B cell (primary cell): ENCODE measurements around the gene ADI1.

ENCODE experiments used
- CTCF ChIP-seq: fragments of 200-600 bp; IDR thresholded peaks from one replicate; pipeline ENCODE4 v1.8.0; 2022; ENCODE audit warnings: antibody characterized with exemption, mild to moderate bottlenecking
- EZH2 ChIP-seq: IDR thresholded peaks from 2 replicates; pipeline ENCODE4 v1.6.1; 2012; ENCODE audit warnings: borderline replicate concordance, low read depth, mild to moderate bottlenecking, moderate library complexity, low read length; ENCODE audit not compliant: insufficient read depth, poor library complexity, severe bottlenecking

GRCh38 chr2:3512086-3512485 lies 7.2 kb downstream of the ADI1 start:
- no peak for TF ChIP-seq CTCF
- no peak for TF ChIP-seq EZH2
